Uterus (tissue), 2 donors: ENCODE measurements around the gene IGF2.

Experiments used
- POLR2A ChIP-seq, 2 donors: fragments of 450-650 bp; IDR thresholded peaks; one replicate each; pipeline ENCODE4 v1.6.1; 2016; ENCODE audit warnings: antibody characterized with exemption in 2 of 2, mild to moderate bottlenecking in 1 of 2, moderate library complexity in 1 of 2
- TF ChIP-seq, protein P1 (sequence below), 4 experiments: fragments of 200-600 bp in 2 of 4; fragments of 450-650 bp in 2 of 4; sonication (generic) in 2 of 4; IDR thresholded peaks; one replicate each; pipeline ENCODE4 v1.5.1; 2016 to 2019; ENCODE audit warnings: antibody characterized with exemption in 4 of 4, mild to moderate bottlenecking in 2 of 4, moderate library complexity in 1 of 4

DNA sequence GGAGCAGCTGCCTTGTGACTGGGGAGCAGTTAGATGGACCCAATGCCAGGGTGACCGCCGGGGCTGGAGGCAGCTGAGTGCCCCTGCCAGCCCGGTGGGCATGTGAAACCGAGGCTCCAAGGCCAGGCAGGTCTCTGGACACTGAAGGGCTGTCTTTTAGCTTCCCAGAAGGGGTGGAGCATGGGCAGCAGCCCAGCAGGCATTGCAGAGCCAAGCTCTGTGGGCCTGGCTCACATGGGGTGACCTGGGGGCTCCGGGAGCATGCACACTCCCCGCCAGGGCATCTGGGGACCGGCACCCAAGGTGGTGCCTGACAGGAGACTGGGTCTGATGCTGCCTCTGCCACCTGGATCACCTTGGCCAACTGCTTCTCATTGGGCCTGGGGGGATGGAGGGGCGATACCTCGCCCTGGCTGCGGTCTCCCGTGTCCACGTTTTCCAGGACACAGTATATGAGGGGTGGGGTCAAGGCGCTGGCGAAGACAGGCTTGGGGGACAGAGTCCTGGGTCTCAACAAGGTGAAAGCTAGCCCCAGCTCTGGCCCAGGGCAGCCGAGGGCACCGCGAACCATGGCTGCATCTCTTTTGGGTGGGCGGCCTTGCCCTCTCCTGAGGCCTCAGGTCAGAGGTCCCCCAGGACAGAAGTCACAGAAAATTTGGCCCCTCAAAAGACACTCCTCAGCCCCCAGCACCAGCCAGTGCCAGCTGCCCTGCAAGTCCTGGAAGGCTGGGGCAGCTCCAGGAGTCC is 18.3 kb upstream of the IGF2 start:
- TF ChIP-seq POLR2A (IDR thresholded peaks at IDR 0.05) = no peak
- TF ChIP-seq, protein P1, sequence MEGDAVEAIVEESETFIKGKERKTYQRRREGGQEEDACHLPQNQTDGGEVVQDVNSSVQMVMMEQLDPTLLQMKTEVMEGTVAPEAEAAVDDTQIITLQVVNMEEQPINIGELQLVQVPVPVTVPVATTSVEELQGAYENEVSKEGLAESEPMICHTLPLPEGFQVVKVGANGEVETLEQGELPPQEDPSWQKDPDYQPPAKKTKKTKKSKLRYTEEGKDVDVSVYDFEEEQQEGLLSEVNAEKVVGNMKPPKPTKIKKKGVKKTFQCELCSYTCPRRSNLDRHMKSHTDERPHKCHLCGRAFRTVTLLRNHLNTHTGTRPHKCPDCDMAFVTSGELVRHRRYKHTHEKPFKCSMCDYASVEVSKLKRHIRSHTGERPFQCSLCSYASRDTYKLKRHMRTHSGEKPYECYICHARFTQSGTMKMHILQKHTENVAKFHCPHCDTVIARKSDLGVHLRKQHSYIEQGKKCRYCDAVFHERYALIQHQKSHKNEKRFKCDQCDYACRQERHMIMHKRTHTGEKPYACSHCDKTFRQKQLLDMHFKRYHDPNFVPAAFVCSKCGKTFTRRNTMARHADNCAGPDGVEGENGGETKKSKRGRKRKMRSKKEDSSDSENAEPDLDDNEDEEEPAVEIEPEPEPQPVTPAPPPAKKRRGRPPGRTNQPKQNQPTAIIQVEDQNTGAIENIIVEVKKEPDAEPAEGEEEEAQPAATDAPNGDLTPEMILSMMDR (IDR thresholded peaks at IDR 0.05) = no peak
